Frontal cortex (tissue), 4 donors: ENCODE data around the gene DUSP7. TPM values are rescaled to one million over a fixed set of nuclear protein-coding genes. Genes with fewer than 3 reads are reported as not detected.

ENCODE experiments used
- DNase-seq, 2 donors: peaks; one replicate each; pipeline ENCODE4 v3.0.0; 2012; ENCODE audit warnings: low spot score in 2 of 2
- FAIRE-seq: peaks from 2 replicates; lab custom pipeline; 2012; peaks lifted over from hg19 to GRCh38; lab: Jason Lieb, UNC
- total RNA-seq: library from RNA; depleted of rRNA; stranded (reverse); fragments of >200 nt; gene quantifications from one replicate; pipeline ENCODE4 v1.2.3, GENCODE V29; 2014
- donor health status: control.
- donor health status: control.
- donor health status: control.

Gene DUSP7
- total RNA-seq, 1 donor from 2014 or later, result 8.6 TPM

DNA sequence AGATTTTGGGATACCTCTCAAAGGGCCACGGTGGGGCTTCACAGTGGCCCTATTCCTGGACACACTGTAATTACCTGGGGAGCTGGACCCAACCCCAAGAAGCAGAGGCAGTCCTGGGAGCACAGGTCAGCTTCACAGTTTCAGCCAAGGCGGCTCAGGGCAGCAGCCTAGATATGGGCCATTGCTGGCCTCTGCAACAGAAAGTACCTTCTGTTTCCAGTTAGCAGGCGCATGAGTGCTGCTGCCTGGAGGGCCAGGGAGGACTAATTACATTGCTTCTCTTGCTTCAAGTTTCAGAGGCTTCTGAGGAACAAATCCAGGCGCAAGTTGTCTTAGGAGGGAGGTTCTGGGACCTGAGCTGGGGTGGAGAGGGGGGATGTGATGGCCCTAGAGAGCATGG is 13.5 kb upstream of the DUSP7 start:
- FAIRE-seq (no peak), DNase-seq (no peak)

DNA sequence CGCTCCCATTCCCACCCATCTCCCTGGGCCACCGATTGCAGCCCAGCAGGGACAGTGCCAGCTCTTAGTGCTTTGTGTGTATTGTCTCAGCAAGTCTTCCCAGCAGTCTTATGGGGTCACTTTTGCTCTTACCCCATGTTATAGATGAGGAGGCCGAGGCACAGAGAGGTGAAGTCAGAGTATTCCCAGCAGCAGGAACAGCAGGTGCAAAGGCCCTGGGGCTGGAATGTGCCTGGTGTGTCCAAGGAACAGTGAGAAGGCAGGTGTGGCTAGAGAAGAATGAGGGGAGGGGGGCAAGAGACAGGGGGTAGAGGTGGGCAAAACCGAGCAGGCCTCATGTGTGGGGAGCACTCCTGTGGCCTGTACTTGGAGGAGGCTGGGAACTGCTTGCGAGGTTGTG is 12.8 kb upstream of the DUSP7 start:
- no peak for DNase-seq
- no peak for FAIRE-seq

DNA sequence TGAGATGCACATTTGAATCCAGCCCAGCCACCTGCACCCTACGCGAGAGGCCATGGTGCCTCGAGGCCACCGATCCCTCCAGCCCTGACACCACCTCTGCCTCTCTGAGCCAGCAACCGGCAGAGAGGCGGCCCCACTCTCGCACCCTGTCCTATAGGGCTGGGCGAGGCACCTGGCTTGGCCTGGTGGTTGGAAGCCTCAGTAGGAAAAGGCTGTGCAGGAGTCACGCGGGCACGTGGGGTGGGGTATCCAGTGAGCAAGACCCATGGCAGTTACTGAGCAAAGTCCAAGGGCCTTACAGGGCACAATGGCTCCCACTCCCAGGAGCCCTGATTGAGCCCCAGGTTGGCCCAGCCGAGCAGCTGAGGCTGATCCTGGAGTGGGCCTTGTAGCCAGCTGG is 12.4 kb upstream of the DUSP7 start:
- no peak for DNase-seq
- no peak for FAIRE-seq

DNA sequence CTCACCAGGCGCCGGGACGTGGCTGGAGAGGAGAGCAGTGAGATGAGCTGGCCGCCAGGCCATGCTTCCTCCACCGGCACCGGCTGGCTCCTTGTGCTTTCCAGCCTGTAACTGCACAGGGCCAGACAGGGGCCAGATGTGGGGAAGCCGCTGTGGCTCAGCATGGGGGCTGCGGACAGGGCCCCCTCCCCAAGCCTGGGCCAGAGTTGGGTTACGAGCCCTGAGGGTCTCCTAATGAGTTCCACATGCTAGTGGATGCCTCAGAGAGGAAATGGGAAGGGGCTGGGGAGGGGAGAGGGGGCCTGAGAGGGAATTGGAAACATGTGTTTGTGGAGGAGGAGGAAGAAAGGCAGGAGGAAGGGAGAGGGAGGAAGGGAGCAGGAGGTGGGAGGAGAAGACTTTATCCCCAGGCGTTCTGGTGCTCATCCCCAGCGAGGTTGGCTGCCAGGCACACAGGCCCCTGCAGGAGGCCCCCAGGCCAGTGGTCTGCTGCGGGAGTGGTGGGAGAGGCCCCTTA is 11.7 kb upstream of the DUSP7 start:
- FAIRE-seq (no peak), DNase-seq (no peak)

DNA sequence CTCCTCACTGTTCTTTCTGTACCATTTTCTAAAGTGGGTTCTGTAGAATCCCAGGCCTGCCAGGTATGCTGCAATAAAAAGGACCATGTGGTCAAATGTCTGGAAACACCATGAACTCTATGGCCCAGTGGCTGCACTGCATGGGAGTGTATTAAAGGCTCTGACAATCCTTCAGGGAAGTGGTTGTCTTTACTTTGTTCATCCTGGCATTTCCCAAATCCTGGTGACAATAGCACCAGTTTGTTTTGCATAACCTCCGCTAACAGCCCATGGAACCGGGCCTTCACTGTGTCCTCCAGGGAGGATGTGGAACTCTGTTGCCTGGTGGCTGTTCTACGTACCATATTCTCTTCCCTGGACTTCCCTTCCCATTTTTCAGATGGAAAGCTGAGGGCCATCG is 11.2 kb upstream of the DUSP7 start:
- FAIRE-seq, result no peak

DNA sequence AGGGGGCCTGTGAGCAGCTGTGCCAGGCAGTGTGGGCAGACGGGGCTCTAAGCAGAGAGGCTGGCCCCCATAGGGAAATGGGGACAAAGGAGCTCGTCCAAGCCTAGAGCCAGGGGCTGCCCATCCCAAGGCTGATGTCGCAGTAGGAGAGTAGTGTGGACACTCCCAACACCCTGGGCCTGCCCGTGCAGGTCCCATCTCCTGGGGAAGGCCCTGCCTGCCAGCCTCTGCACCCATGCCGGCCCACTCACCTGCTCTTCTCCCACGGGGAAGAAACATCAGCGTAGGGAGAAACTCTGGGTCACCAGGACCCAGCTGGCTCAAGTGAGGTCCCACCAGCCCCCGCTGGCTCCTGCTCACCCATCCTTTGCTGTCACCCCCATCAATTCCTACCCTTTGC is 10.7 kb upstream of the DUSP7 start:
- FAIRE-seq, result no peak
- no peak for DNase-seq

More for the DNA sequence above, 11.2 kb upstream of the DUSP7 start:
- DNase-seq, result no peak

DNA sequence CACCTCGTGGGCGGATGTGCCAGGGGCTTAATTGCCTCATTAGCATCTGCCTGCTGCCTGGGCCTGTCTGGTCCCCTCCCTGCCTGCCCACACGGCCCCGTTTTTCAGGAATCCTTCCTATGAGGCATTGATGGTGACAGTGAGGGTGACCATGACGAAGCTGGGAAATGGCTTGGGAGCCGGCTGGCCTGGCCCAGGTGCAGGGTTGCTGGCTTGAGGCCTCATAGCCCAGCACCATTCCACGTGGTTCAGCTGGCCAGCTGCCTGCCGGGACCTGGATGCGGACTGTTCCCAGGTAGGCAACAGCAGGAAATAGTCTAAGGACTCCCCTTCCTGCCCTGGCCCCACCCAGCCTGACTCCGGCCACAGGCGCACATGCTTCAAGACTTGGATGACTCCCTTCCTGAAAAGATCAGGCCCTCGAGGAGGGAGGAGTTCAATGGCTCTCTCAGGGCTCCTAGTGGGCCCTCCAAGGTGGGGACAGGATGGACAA is 8.9 kb upstream of the DUSP7 start:
- DNase-seq (no peak), FAIRE-seq (no peak)

DNA sequence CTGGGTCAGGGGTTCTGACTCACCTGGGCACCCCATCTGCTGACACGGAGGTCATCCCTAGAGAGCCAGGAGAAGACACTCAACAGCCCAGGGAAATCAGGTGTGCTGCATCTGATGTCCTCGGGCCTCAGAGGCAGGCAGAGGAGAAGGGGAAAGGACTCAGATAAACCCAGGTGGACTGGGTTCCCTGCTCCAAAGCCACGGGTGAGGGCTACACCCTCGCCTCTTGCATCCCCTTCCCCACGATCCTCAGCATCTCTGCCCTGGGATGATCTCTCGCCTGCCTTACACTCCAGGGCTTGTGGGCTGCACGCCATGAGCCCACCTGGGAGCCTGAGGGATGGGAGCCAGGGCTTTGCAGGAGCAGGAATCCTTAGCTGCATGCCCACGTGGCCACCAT is 8.2 kb upstream of the DUSP7 start:
- FAIRE-seq, result no peak
- no peak for DNase-seq

DNA sequence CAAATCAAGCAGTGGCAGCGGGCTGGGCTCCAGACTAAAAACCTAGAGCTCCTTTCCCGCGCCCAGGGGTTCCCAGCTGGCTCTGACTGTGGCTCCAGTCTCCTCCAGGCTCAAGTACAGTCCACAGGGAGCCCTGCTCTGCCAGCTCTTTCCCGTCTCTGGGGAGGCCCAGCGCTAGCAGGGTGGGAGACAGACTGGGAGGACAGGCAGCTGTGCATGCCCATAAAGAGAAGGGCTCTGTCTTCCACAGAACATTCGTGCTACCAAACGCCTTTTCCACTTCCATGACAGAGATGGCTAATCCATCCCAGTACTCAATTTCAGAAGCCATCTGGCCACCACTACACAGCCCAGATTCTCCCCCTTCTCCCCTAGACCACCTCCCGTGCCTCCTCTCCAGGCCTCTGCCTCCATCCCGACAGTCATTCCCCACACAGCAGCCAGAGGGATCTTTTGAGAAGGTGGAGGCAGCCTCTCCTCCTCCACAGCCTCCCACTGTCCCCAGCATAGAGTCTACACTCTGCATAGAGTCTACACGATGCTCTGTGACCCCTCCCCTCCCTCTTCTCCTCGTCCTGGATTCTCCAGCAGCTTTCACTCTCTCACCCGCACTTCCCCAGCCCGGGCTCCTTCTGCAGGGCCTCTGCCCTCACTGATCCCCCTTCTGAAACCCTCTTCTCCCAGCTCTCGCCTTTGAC is 6.8 kb upstream of the DUSP7 start:
- DNase-seq (no peak), FAIRE-seq (no peak)

DNA sequence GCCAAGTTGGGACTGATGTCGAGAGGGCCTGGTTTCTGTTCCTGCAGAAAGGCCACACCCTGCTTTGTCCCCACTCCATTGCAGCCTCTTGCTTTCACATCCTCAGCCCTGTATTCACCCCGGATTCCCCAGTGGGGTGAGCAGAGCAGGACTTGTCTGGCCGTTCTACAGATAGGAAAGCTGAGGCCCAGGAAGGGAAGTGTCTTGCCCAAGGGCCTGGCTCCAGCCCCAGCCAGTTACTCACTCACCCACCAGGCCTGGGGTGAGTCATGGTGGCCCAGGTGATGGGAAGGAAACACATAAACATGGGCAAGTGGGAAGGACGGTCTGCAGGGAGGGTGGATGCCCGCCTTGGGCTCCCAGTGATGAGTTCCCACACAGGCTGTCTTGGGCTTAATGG is 6.1 kb upstream of the DUSP7 start:
- DNase-seq (no peak), FAIRE-seq (no peak)

DNA sequence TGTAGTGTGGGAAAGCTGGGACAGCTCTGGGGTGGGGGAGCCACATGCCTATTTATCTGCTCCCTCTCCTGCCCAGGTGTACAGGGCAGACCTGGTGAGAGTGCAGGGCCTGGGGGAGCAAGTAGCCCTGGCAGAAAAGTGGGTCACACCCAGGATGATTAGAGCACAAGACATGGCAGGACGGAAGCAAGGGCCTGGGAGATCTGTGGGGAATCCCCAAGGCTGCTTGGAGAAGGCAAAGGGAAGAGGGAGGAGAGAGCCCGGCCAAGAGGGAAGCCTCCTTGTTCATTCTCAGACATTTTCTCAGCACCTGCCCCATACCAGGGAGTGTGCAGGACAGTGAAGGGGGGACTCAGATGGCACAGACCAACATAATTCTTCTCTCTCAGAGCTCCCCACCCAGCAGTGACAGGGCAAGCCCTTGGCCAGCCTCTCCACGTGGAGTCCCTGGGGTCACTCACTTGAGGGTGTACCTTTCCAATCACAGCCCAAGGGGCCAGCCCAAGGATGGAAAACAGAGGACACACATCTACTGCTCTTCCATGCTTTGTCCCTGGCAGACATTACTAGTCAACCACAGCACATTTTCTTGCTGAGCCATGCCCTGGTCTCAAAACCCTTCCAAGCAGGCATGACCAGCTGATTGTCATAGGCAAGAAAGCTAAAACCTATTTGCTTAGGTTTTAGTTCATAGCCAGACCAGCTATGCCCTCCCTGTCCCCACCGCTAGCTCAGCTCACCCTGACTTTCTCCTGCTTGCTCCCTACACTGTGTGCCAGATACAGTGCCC is 4.9 kb upstream of the DUSP7 start:
- no peak for FAIRE-seq
- no peak for DNase-seq

DNA sequence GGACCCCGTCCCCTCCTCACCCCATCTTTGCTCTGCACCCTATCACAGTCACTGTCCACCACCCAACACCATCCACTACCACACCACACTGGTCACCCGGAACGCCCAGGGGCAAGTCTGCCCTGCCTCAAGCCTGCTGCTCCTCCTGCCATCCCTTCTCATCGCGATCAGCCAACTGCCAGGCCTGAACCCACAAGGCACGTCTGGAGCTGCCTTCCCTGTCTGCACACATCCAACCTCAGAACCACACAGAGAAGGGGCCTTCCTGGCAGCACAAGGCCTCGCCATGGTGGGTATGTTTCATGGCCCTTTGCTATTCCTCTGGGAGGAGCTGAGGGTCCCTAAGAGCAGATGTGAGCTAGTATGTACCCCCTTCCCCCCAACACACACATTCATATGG is 3.4 kb upstream of the DUSP7 start:
- FAIRE-seq (no peak), DNase-seq (no peak)

DNA sequence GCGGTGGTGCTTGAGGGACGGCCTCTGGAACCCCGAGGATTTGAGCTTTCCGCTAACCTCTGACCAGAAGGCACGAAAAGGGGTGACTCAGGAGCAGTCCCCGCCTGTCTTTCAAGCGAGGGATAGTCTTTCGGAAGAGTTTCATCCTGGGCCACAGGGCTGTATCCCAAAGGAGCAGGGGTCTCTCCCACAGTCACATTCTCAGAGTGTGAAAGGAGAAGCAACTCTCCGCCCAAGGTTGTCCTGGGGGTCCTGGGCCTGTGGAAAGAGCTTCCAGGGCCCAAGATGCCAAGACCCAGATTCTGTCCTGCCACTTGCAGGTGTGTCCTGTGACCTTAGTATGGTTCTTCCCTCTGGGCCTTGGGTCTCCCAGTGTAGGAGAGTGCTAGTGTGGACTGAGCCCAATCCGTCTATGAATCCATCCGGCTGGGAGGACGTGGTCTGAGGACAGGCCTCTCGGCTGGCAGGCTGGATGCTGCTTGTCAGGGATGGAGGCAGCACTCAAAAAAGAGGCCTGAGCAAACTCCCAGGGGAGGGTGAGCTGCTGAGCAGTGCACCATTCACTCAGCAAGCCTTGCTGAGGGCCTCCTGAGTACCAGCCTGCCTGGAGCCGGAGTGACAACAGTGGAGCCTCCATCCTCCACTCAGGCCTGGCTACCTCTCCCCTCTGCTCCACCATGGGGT is 1.6 kb upstream of the DUSP7 start:
- no peak for FAIRE-seq
- no peak for DNase-seq

DNA sequence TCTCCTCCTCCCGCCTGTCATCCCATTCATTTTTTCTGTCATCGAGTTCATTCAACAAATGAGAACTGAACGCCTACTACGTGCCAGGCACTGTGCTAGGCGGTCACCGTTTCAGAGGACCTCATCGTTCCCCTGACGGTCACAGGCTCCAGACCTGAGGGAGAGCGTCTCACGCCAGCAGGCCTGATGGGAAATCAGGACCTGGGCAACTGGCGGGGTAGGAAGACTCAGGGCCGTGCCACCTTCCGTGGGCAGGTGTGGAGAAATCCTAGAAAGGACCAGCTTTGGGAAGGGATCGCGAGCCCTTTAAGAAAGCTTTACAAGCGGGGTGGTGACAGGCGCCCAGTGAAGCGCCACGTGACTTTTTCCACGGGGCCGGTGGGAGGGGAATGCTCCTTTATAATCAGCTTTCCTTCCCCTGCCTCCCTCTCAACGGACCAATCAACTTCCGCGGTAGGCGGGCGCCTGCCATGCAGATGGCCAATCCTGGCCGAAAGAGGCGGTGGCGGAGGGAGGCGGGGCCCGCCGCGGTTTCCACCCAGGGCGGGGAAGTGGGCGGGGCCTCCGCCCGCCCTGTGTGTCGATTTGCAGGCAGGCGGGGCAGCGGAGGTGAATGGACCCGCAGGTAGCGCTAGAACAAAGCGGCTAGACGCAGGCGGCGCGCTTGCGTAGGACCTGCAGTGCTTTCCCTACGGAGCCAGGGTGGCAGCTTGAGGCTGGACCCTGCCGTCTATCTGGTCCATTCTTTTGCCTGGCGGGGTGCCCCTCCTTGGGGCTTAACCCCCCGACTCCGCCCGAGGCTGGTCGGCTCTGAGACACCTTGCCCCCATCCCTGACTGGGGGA is 819 bp upstream of the DUSP7 start:
- DNase-seq (peak; percentile 98 to 100), FAIRE-seq (peak; percentile 99)

DNA sequence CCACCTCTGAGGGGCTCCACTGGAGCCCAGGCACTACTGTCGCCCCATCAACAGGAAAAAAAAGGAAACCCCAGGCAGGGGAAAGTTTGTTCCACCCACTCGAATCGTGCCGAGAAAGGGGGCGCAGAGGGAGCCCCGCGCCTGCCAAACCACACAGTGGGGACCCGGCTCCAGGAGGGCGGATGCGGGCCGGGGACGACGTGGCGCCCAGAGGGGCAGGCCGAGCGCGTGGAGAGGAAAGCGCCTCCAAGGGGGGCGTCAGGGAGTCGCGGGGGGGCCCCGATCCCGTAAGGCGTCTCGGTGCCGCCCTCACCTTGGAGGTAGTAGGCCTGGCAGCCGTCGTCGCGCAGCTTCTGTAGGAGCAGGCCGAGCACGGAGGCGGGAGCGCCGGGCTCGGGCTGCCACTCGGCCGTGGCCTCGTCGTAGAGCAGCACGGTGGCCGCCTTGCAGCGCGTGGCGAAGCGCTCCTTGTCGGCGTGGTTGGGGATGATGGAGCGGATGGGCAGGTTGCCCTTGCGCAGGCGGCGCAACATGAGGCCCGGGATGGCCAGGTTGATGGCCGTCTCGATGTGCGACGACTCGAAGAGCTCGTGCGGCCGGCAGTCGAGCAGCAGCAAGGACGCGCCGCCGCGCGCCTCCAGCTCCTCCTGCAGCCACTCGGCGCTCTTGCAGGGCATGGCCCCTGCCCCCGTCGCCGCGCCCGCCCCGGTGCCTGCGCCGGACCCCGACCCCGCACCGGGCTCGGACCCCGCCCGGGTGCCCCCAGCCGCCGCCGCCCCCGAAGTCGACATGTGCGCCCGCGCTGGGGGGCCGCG is 627 bp downstream of the DUSP7 start:
- FAIRE-seq, result no peak

DNA sequence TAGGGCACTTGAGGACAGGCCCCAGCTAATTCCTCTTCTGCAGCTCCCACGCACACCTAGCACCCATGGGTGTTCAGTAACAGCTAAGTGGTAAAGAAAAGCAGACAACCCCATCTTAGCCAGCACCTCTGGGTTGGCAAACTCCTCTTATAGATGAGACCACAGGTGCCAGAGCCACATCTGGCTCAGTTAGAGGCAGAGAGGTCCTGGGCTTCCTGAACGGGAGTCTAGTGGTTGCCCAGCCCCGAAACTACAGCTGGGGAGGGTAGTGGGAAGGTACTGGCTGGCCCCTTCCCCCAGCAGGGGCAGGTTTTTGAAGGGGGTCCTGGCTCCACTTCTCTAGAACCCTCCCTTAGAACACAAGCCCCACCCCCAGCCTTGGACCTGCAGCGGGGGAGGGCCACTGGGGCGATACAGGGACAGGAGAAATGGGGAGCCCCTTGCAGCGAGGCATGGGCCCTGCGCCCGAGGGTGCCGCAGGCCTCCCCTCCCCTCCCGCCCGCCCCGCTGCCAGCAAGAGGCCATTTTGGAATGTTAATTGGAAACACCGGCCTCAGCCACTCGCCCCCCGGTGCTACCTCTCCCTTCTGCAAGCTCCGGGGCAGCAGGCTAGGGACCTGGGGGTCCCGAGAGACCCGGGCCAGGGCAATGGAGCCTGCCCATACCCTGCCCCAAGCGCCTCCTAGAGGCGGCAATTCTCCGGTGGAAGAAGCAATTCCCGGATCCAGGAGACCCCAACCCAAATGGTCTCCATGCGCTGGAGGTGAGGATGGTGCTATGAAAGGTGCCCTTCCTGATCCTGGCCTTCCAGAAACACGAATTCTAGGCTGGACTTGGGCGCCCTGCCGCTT is 1.5 kb downstream of the DUSP7 start:
- FAIRE-seq, result no peak
- no peak for DNase-seq

More for the DNA sequence above, 627 bp downstream of the DUSP7 start:
- no peak for DNase-seq

DNA sequence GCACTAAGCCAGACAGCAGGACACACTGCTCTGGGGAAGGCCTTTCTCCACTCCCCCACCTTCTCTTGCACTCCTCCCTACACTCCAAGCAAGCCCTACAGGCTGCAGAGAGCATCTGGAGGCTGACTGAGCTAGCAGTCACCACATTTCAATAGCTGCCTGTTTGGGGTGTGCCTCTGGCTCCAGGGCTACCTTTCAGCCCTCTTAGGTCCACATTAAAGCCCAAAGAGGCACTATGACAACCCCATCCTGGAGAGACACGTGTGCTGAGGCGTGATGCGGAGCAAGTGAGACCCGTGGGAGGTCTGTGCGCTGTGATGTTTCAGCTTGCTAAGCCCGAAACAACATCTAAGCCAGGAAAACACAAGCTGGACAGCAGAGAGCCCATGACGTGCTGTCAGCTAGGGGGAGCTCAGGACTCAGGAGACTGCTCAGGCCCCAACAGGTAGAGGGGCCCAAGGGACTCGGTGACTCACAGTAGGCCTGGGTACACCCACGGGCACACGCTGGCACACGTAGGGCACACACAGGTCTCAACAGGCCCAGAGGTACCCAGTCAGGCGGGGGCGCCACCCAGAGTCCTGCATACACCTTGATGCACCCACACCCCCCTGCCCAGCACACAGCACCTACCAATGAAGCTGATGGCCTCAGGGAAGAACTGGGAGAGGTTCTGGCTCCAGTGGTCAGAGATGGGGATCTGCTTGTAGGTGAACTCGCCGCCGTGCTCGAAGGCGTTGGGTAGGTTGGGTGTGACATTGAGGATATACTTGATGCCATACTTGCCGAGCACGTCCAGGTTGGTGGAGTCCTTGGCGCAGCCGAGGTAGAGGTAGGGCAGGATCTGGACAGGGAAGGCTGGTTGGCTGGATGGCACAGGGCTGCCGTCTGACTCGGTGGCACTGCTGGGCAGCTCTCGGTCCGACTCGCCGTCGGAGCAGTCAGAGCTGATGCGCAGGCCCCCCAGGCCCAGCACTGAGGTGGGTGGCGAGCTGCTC is 2.8 kb downstream of the DUSP7 start:
- no peak for FAIRE-seq
- DNase-seq, result no peak
